Dermis microvascular lymphatic vessel endothelial cell (primary cell): ENCODE data around the gene SMPX. TPM values are rescaled to one million over a fixed set of nuclear protein-coding genes. Genes with fewer than 3 reads are reported as not detected.

Experiments
- DNase-seq, 2 donors: peaks; one replicate each; pipeline versions ENCODE4 v3.0.0 to v3.0.0-alpha.2; 2010; ENCODE audit warnings: low read depth in 2 of 2
- total RNA-seq: library from RNA; depleted of rRNA; stranded (reverse); fragments of >200 nt; gene quantifications from 2 replicates; pipeline ENCODE4 v1.2.1, GENCODE V29; 2014

The SMPX gene
- total RNA-seq, 1 donor from 2014 or later = not detected

DNA sequence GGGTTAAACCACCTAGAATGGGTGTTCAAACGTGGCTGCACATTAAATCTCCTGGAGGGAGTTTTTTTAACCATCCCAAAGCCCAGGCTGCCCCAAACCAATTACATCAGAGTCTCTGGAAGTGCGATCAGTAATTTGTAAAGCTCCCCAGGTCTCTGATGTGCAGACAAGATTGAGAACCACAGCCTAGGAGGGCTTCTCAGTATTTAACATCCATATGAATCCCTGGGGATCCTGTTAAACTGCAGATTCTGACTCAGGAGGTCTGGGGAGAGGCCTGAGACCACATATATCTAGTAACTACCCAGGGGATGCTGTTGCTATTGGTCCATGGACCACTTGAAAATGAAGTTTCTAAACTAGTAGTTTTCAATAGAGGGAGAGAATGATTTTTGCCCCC is 42.6 kb downstream of the SMPX start:
- DNase-seq = no peak

DNA sequence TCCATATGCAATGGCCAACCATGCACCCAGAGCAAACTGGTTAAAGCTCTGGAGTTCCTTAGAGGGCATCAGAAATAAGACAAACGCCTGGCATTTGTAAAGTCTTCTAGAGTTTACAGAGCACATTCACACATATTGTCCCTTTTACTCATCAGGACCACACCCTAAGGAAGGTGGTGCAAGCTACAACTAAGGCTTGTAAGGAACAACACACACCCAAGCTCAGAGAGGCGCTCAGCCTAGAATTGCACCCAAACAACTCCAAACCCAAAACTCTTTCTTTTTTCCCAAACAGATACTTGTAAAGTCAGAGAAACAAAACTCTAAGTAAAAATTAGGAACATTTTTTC is 46.1 kb downstream of the SMPX start:
- no peak for DNase-seq

DNA sequence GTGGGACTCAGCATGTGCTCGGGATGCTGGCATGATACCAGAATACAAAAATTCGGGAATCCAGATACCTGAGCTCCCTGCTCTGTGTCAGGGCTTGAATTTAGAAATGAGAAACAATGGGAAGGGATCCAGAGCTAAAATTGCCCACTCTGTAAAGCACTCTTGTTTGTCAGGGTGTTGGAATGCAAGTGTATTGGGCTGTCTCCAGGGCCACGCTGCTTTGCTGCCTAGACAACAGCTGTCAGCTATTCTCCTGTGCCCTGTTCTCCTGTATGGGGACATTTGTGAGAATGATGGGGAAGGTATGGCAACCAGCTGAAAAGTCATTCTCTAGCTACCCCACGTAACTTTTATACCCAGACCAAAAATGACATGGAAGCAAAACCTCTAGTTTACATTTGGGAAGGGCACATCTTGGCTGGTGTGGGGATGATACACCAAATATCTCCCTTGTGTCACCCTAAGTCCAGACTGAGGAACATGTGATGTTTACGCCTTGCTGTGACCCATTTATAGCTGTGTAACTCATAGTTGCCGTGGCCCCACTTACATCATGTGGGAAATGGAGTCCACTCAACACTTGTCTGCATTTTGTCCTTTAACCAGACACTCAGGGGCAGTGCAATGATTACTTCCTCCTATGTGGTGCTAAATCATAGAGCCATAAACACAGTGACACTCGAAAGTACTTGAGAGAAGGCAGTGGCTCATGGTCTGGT is 46.6 kb downstream of the SMPX start:
- no peak for DNase-seq

DNA sequence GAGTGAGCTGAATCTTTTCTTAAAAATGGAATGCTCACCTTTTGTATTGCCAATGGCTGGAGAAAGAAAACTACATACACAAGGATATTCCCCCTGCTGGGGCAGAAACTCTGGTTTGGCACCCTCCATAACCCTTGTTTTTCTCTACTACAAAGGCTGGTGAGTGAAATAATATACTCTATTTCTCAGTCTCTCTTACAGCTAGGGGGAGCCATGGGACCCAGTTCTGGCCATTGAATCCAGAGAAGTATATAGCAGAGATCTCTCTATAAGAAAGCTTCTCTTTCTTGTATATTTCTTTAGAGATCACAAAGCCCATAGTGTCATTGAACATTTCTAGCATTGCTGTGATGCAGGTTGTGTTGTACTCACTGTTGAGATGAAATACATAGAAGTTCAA is 49.8 kb downstream of the SMPX start:
- peak in 1 of 2 donors; percentile 1 for DNase-seq

DNA sequence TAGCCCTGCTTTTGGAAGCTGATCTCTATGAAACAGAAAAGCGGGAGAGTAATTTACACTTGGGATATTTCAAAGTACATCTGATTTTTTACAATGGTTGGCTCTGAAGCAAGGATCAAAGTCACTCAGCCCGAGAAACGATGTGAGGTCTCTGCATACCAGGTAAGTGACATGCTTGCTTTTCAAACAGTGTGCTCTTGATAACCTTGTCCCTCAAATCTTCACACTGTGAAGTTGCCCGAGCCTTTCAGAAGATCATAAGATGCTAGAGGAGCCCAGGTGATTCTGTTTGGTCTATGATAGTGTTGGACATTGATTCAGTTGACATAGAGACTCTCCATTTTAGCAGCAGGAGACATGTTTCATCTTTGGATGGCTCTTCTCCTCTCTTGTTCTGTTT is 52.7 kb downstream of the SMPX start:
- DNase-seq = no peak

DNA sequence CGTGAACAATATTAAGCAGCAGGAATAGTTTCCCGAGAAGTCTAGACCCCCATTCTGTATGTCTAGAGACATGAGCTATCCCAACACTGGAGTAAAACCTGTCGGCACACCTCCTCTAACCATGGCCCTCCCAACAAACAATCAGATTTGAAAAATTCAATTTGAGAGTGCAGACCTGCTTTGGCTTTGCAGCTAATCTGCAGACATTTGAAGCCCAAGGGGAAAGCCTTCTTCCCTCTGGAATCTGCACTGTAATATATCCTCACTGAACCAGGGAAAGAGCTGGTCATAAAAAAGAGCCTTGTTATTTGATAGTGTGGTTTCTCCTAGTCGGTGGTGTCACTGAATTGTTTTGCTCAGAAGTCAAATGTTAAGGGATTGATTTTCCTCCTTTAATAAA is 55.2 kb downstream of the SMPX start:
- DNase-seq = no peak

DNA sequence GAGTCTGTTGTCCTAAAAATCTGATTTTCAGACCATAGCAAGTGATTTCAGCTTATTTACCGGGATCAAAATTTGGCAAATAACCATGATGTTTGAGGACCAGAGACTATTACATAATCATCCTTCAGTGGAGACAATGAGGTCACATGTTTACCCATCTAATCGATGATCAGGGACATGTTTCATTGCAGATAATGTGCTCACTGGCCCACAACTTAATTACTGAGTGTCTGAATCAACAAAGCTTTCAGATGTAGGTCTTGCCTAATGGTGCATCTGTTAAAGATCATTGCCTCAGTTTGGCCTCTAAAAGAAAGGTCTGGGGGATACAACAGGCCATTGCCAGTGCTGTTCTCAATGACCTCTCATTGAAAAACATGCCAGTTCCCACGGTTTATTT is 56.9 kb downstream of the SMPX start:
- no peak for DNase-seq

DNA sequence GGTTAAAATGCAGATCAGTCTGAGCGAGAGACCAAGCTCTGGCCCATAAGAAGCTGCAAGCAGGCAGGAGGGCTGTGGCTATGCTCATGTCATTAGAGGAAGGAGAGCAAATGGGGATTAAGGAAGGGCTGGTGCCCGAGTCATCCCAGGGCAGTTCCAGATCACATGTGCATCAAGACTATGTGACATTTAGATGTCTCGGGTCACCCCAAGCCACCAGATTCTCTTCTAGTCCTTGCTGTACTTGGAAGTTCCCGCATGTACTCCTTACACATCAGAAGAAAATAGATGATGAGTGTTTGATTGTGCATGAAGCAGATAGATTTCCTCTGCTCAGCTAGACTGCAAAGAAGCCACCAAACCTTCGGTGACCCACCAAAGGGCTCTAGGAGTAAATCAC is 57.6 kb downstream of the SMPX start:
- no peak for DNase-seq

DNA sequence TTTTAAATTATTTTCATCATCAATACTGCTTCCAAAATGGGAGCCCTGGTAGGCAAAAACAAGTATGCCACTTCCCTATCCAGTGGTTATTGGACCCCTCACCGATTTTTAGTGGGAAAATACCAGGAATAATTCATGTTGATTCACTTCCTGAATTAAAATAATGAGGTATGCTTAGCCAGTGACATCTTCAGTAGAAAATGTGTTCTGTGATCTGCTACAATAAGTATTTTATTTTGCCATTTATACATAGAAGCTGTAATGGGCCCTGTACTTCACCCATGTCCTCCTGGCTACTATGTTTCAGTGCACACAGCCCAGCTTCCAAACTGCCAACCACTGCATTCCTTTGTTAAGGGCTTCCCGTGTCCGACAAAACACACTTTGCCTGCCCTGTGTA is 58.8 kb downstream of the SMPX start:
- DNase-seq = no peak

DNA sequence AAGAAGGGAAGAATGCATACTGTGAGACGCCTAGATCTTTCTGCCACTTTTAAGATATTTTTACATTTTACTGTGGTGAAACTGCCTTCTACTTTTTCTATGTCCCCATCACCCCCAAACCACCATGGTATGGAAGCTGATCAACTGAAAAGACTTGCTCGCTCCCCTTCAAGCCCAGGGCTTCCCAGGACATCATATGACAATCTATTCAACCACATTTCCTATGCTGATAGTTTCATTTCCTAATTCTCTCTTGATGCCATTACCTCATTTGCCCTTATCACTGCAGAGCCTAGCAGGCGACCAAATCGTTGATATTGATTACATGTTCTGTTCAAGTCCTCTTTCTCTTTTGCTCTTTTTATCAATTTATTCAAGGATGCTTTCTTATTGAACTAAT is 59.6 kb downstream of the SMPX start:
- DNase-seq = no peak

DNA sequence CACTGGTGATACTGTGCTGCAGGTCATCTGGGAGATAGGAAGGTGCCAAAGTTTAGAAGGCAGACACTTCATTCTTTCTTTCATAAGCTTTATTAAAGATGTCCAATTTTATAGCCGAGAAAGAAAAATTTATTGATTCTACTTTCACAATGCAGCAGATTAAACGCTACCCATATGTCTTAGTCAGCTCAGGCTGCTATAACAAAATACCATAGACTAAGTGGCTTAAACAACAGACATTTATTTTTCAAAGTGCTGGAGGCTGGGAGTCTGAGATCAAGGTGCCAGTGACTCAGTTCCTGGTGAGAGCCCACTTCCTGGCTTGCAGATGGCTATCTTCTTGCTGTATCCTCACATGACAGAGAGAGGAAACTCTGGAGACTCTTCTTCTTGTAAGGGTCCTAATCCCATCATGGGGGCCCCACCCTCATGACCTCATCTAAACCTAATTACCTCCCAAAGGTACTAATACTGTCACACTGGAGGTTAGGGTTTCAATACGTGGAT is 66.4 kb downstream of the SMPX start:
- DNase-seq = no peak

DNA sequence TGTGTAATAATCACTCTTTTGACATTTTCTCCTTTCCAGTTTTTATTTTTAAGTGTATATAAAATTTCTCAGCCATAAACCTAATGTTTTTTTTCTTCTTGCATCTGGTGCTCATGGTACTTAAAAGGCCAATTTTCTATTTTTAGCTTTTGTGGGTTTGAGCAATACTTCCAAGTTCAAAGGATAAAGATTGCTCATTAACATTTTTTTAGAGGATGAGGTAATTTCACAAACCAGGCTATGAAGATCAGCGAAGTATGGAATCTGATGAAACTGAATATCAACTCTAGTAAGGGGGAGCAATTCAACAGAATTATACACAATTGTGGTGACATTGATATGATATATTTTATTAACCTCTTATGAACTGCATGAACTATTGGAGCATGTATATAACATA is 74.0 kb downstream of the SMPX start:
- no peak for DNase-seq

DNA sequence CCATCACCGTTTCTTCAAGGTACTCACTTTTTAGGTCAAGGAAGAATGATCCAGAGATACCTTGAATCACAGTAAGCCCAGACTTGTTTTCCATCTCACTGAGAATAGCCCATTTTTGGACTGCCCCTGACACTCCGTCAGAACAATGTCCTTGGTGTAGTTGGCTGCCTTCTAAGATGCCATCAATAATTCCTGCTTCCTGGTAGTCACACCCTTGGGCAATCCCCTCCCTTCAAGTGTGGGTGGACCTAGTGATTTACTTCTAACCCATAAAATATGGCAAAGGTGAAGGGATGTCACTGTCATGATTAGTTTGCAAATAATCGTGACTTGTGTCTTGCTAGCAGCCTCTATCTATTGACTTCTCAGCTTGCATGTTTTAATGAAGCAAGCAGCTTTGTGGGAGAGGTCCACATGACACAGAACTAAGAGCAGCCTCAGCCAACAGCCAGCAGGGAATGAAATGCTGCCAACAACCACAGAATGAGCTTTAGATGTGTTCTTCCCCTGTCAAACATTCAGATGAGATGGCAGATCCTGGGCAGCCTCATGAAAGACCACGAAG is 79.8 kb downstream of the SMPX start:
- DNase-seq = no peak

DNA sequence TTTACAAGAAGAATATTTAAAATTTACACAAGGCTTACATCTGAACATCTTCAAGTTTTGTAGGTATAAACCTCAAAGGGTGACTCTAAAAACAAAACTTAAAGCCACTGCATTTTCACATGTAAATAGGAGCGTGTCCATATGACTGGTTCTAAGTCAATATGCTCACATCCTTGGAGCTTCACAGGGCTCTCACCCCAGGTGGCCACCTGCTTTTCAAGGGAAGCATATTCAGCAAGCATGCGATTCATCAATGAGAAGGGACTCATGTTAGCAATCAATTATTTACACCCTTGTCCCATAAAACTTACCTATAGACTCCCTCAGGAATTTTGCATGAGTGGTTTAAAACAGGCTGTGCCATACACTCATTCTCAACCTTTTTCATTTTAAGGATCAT is 82.0 kb downstream of the SMPX start:
- no peak for DNase-seq

DNA sequence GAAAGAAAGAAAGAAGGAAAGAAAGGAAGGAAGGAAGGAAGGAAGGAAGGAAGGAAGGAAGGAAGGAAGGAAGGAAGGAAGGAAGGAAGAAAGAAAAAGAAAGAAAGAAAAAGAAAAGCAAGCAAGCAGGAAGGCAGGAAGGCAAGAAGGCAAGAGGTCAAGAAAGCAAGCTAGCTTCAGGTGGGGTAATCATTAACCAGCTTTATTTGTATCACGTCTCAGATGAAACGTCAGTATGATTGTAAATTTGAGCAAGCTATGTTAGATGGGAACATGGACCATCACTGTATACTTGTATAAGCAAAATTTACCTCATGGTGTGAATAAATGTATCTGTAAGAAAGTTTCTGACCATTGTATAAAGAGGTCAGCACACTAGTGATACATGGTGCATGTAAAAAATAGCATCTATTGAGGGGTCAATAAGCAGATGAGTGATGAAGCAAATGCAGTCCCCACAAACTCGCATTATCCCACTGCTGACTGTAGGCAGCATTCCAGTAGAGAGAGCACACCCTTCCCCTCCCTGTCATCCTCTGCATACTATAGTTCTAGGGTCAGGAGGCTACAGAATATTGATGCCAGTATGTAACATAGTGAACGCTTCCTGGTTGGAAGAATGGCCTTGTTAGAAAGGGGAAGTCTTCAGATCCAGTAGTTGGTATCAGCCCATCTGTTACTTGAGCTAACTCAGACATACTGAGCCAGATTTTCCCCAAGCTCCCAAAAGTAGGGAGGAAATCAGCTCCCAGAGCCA is 83.3 kb downstream of the SMPX start:
- no peak for DNase-seq

DNA sequence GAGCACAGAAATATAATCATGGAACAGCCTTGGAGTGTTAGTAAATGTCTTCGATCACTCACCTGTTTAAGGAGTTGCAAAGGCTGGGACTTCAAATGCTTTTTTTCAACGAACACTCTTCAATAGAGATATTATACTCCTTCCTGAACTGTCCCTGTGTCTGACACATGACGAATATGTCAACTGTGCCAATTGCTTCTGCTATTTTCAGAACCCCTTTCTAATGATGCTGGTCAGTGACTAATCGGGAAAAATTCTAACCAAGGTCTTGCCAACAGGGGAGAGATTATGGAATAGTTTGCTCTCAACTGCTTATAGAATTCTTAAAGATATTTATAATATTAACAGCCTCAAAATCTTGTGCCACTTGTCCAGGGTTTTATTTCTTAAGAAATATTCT is 91.2 kb downstream of the SMPX start:
- no peak for DNase-seq

DNA sequence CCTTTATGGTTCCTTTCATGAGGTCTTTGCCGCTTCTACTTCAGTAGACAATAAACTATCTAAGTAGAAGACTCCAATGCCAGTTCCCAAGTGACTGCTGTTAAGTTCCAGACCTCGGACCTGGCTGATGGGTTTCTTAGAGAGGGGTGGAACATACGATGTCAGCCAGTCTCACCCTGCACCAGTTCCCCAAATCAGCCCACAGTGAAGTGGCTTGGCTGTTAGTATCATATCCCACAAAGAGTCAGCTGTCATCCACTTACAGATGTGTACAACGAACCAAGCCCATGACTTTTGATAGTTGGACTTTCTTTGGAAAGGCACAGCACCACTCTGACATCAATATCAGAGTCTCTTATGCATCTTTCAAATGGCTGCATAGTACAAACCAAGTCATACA is 91.7 kb downstream of the SMPX start:
- no peak for DNase-seq

DNA sequence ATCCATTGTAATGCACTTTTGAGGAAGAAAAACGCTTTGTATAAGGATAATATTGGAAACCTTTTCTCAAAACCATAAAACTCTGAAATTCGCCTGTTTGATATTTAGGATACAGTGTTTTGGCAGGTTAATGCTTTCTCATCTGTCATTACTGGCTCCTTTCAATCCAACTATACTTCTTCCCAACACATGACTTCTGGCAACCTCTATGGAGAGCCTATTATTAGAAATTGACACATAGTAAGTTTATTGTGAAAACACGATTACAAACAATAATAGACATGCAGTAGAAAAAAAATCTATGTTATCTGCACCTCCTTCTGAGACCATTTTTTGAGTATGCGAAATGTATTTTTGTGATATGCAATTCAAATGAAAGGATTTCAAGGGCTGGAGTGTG is 95.2 kb downstream of the SMPX start:
- no peak for DNase-seq

DNA sequence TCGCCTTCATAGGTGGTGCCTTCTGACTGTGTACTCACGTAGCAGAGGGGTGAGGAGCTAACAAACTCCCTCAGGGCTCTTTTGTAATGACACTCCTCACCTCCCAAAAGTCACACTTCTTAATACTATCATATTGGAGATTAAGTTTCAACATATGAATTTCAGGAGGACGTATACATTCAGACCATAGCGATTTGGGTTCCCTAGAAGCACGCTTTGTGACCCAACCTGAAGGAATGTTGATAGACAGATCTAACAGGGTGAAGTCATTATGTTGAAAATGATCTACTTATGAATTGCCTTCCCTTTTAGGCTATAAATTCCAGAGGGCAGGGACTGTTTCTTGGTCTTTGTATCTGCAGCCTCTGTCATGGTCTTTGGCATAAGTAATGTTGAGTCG is 96.6 kb downstream of the SMPX start:
- no peak for DNase-seq

DNA sequence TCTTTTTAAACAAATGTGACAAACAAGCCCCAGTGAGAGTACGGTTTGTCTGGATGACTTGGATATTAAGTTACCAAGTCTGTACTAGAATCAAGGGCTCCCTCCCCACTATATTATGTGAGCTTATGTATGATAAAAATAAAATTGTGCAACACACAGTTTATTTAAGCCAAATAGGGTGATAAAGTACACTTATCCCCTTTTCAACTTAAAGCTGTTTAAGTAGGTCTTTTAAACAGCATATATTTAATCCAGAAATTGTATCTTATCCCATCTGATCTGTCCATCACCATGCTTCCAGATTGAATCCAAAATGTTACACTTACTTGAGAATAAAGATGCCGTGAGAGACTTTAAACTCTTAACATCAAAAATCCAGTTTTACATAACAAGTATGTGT is 97.8 kb downstream of the SMPX start:
- DNase-seq = no peak

DNA sequence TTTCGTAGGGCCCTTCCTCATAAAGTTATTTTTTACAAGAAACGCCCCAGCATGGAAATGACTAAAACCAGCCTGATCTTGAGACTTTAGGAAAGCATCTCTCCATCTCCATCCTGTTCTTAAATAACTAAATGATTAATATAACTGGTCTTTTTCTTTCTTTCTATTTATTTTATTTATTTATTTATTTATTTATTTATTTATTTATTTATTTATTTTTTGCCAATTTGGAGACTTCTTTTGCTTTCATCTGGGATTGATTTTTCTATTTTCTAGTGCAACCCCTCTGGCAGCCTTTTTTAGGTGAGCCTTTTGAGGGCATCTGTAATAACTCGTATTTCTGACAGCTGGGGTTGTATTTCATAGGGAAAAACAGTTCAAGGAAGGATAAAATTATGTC is 98.6 kb downstream of the SMPX start:
- DNase-seq = no peak

DNA sequence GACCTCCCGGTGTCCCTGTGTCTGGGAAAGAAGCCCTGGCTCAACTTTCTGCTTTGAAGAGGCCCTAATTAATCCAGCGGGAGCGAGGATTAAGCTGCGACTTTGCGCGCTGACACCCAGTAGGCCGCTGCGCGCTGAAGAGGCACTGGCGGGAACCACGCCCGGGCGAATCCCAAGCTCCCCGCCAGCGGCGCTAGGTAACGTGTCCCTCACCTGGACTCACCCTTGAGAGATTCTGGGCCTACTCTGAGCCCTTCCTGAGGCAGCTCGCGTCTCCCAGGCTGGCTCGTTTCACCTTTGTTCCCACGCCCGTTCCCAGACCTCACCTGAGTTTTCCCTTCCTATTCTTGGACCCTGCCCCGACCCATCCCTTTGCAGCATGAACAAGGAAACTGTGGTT is 99.2 kb downstream of the SMPX start:
- DNase-seq = no peak

DNA sequence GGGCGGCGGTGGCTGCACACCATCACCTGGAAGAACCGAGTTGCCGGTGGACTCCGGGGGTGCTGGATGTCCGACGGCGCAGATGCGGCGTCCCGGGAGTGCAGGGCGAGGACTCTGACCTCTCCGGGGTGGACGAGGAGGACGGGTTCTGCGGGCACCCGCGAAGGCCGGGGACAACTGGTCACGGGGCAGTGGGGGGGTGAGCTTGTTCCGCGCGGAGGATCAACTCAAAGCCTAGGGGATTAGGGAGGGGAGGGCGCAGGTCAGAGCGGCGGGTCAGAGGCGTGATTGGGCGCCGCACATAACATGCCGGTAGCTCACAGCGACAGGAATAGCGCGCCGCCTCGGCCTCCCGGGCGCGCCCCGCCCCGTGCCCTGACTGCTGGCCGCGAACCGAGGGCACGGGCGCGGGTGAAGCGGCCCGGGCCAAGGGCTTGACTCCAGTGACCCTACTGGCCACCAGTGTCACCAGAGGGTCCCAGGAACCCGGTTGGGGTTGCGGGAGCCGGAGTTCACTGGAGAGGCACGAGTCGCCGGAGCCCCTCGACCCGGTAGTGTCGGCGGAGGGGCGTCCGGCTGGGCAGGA is 99.7 kb downstream of the SMPX start, which contains the start of gene KLHL34:
Gene KLHL34, minus strand, starts transcription at position 179 of the 586 bp plus-strand sequence. CDS start 542 bp downstream, outside the sequence.
- DNase-seq = no peak
